CD14-positive monocyte (primary cell): Measurements from ENCODE around the gene THSD4. TPM values are rescaled to one million over a fixed set of nuclear protein-coding genes. Genes with fewer than 3 reads are reported as not detected.

Experiments used
- DNase-seq, 3 donors: peaks; one replicate each; pipeline ENCODE4 v3.0.0-alpha.2; 2011 to 2022
- H2AFZ ChIP-seq: 2 replicates; pipeline ENCODE4 v1.6.0; 2012; ENCODE audit warnings: mild to moderate bottlenecking, low read depth, low read length, inconsistent platforms; ENCODE audit not compliant: insufficient read depth, poor library complexity, severe bottlenecking
- H3K27ac ChIP-seq, 2 donors: 1 replicate in 1 of 2; 2 replicates in 1 of 2; pipeline ENCODE4 v1.5.1; 2012 to 2013; ENCODE audit warnings: low read length in 2 of 2, control low read depth in 1 of 2, inconsistent platforms in 1 of 2, low read depth in 1 of 2, mild to moderate bottlenecking in 1 of 2
- H3K27me3 ChIP-seq, 2 donors: one replicate each; pipeline versions ENCODE4 v1.6.0 to v1.6.1; 2011 to 2013; ENCODE audit warnings: low read length in 2 of 2; ENCODE audit not compliant: control insufficient read depth in 2 of 2, insufficient read depth in 2 of 2
- H3K36me3 ChIP-seq, 2 donors: replicated peaks in 1 of 2; 1 replicate in 1 of 2; 2 replicates in 1 of 2; pipeline versions ENCODE4 v1.5.1 to v1.6.1; 2012 to 2013; ENCODE audit warnings: low read length in 2 of 2, control low read depth in 1 of 2, inconsistent platforms in 1 of 2, mild to moderate bottlenecking in 1 of 2; ENCODE audit not compliant: insufficient read depth in 2 of 2, control insufficient read depth in 1 of 2
- H3K4me1 ChIP-seq, 2 donors: 1 replicate in 1 of 2; 2 replicates in 1 of 2; pipeline versions ENCODE4 v1.5.1 to v1.6.1; 2012 to 2013; ENCODE audit warnings: low read length in 2 of 2, control low read depth in 1 of 2, inconsistent platforms in 1 of 2, mild to moderate bottlenecking in 1 of 2, moderate library complexity in 1 of 2; ENCODE audit not compliant: insufficient read depth in 2 of 2, control insufficient read depth in 1 of 2
- H3K4me2 ChIP-seq: replicated peaks from 2 replicates; pipeline ENCODE3; 2012; ENCODE audit warnings: low read length, moderate library complexity, mild to moderate bottlenecking; ENCODE audit not compliant: poor library complexity, severe bottlenecking; ENCODE audit errors: extremely low read depth
- H3K4me3 ChIP-seq, 3 experiments: fragments of 200-600 bp in 1 of 3; sonication (generic) in 1 of 3; replicated peaks in 1 of 3; 1 replicate in 2 of 3; 2 replicates in 1 of 3; pipeline ENCODE4 v1.5.1; 2011 to 2013; ENCODE audit warnings: low read length in 3 of 3, mild to moderate bottlenecking in 3 of 3, control low read depth in 2 of 3, low read depth in 2 of 3, inconsistent platforms in 1 of 3, moderate library complexity in 1 of 3
- H3K79me2 ChIP-seq: 2 replicates; pipeline ENCODE4 v1.6.0; 2012; ENCODE audit warnings: mild to moderate bottlenecking, control low read depth, inconsistent platforms, low read length, moderate library complexity; ENCODE audit not compliant: insufficient read depth
- H3K9ac ChIP-seq: 2 replicates; pipeline ENCODE4 v1.6.0; 2017; ENCODE audit warnings: low read length, mild to moderate bottlenecking; ENCODE audit not compliant: insufficient read depth, poor library complexity, severe bottlenecking
- H3K9me3 ChIP-seq, 2 donors: replicated peaks in 1 of 2; 1 replicate in 1 of 2; 2 replicates in 1 of 2; pipeline versions ENCODE4 v1.5.1 to v1.6.1; 2012 to 2013; ENCODE audit warnings: low read length in 2 of 2, control low read depth in 1 of 2; ENCODE audit not compliant: control insufficient read depth in 1 of 2, insufficient read depth in 1 of 2
- H4K20me1 ChIP-seq: 2 replicates; pipeline ENCODE4 v1.6.0; 2012; ENCODE audit warnings: mild to moderate bottlenecking, low read length, control low read depth, moderate library complexity; ENCODE audit not compliant: insufficient read depth
- H3K27ac Mint-ChIP-seq, 7 donors: one replicate each; pipeline ENCODE4 v1.8.0; 2020; ENCODE audit warnings: mild to moderate bottlenecking in 7 of 7, mixed read lengths in 7 of 7, moderate library complexity in 6 of 7, inconsistent platforms in 2 of 7
- H3K27me3 Mint-ChIP-seq, 3 donors: one replicate each; pipeline ENCODE4 v1.8.0; 2021 to 2022; ENCODE audit warnings: low read depth in 3 of 3, mild to moderate bottlenecking in 3 of 3, mixed read lengths in 3 of 3, moderate library complexity in 3 of 3, inconsistent platforms in 1 of 3
- H3K36me3 Mint-ChIP-seq, 2 donors: one replicate each; pipeline ENCODE4 v1.8.0; 2020; ENCODE audit warnings: mixed read lengths in 2 of 2, inconsistent platforms in 1 of 2, mild to moderate bottlenecking in 1 of 2
- H3K4me1 Mint-ChIP-seq: one replicate; pipeline ENCODE4 v1.8.0; 2020; ENCODE audit warnings: mild to moderate bottlenecking, mixed read lengths
- H3K4me3 Mint-ChIP-seq, 2 donors: one replicate each; pipeline ENCODE4 v1.8.0; 2020; ENCODE audit warnings: mild to moderate bottlenecking in 2 of 2, mixed read lengths in 2 of 2, moderate library complexity in 1 of 2
- H3K9me3 Mint-ChIP-seq, 7 donors: one replicate each; pipeline ENCODE4 v1.8.0; 2020 to 2022; ENCODE audit warnings: mixed read lengths in 7 of 7, mild to moderate bottlenecking in 6 of 7, moderate library complexity in 6 of 7, inconsistent platforms in 2 of 7
- WGBS: methylation state at CpG from one replicate; pipeline ENCODE4 v1.1.5; 2013; ENCODE audit warnings: missing lambda C conversion rate; ENCODE audit not compliant: insufficient coverage; 5-methylcytosine and 5-hydroxymethylcytosine counted together
- intact Hi-C, 2 donors: fragments of 100-400 bp; cut with micrococcal nuclease; formaldehyde crosslinking; loops; one replicate each; pipeline versions ENCODE4 v1.15.0 to v1.15.1; 2023
- polyA plus RNA-seq, 3 donors: library from polyadenylated mRNA; depleted of rRNA in 1 of 3; unstranded in 2 of 3; stranded (reverse) in 1 of 3; fragments of 300-500 nt in 2 of 3; fragments of >200 nt in 1 of 3; fragmentation: Illumina TruSeq in 2 of 3; gene quantifications; 1 replicate in 2 of 3; 2 replicates in 1 of 3; pipeline ENCODE4 v1.2.3, GENCODE V29; 2012 to 2021
- TF ChIP-seq, protein P1 (sequence below): fragments of 200-600 bp; IDR thresholded peaks from one replicate; pipeline ENCODE4 v1.8.0; 2022; ENCODE audit warnings: antibody characterized with exemption, mild to moderate bottlenecking

Gene THSD4
- polyA plus RNA-seq, 3 donors, result not detected

DNA sequence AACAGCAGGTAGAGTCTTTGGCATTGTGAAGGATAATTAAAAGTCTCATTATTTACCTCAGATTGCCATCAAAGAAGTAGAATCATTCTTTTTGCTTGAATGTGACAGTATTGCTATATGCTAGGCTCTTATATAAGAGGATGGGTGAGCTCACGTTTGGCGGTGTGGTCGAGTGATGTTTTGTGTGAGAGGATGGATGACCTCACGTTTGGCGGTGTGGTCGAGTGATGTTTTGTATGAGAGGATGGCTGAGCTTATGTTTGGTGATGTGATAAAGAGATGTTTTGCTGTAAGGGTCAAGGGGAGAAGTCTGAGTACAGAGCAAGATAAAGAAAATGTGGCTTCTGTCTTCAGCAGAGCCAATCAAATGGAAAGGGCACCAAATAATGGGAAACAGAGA lies 395.5 kb downstream of the THSD4 start:
- Histone ChIP-seq H3K4me2 (no peak overlapping the region), H4K20me1 (no peaks in the 10 kb centered on the region), H3K9ac (no peak overlapping the region), H3K4me1 (no peaks in the 10 kb centered on the region), H3K4me3 (no peak overlapping the region), H3K79me2 (no peaks in the 10 kb centered on the region), H3K27me3 (peaks cover 0 to 5% of the 10 kb centered on the region in 2 donors), H3K27ac (no peak overlapping the region), H3K36me3 (no peaks in the 10 kb centered on the region), H2AFZ (no peak overlapping the region), H3K9me3 (no peaks in the 10 kb centered on the region)
- Mint-ChIP-seq H3K4me1 (no peaks in the 10 kb centered on the region), H3K9me3 (peaks cover 0 to 2% (median 0%) of the 10 kb centered on the region in 7 donors), H3K36me3 (no peaks in the 10 kb centered on the region), H3K27me3 (peaks cover 0 to 6% (median 0%) of the 10 kb centered on the region in 3 donors), H3K27ac (no peak overlapping the region), H3K4me3 (no peak overlapping the region)
- WGBS, result 76% methylated on average over 6 of the region's 6 CpGs
- TF ChIP-seq, protein P1, sequence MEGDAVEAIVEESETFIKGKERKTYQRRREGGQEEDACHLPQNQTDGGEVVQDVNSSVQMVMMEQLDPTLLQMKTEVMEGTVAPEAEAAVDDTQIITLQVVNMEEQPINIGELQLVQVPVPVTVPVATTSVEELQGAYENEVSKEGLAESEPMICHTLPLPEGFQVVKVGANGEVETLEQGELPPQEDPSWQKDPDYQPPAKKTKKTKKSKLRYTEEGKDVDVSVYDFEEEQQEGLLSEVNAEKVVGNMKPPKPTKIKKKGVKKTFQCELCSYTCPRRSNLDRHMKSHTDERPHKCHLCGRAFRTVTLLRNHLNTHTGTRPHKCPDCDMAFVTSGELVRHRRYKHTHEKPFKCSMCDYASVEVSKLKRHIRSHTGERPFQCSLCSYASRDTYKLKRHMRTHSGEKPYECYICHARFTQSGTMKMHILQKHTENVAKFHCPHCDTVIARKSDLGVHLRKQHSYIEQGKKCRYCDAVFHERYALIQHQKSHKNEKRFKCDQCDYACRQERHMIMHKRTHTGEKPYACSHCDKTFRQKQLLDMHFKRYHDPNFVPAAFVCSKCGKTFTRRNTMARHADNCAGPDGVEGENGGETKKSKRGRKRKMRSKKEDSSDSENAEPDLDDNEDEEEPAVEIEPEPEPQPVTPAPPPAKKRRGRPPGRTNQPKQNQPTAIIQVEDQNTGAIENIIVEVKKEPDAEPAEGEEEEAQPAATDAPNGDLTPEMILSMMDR, result no peak
- intact Hi-C loops, result no loop called here
- DNase-seq, result no peak

DNA sequence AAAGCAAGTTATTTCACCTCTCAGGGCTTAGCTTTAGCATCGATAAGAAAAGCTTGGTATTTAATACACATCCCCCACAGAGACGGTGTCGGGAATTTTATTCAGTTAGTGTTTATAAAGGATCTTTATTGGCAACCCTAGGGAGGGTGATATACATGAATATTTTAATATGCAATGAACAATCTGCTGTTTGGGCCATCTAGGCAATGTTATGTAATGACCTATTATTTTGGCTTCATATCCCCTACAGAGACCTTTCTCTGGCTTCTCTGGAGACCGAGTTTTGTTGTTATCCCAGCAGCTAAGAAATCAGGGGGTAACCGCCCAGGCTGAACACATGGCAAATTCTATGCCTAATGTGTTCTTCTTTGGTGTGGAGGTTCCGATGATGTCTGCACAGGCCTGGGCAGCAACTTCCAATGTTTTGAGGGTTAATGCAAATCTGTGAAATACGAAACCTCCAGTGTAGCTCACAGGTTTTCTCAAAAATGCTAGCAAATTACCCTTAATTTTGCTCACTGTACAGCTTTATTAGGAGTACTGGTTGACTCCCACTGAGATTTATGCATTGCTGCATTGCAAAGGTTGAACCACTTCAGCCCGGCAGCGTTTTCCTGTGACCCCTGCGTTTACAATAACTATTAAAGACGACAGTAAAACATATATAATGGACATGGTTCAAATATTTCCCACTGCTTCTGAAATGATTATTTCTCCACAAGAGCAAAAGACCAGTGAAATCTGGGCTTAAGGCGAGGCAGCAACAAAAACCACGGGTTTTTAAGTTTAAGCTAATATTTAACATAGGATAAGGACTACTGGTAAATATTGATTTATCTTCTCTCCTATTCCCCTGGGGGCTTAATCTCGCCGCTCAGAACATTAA lies 396.8 kb downstream of the THSD4 start:
- Histone ChIP-seq H3K27me3 (peaks cover 0 to 5% of the 10 kb centered on the region in 2 donors), H3K79me2 (no peaks in the 10 kb centered on the region), H3K36me3 (no peaks in the 10 kb centered on the region), H3K4me3 (no peak overlapping the region), H3K9me3 (no peaks in the 10 kb centered on the region), H4K20me1 (no peaks in the 10 kb centered on the region), H3K4me1 (no peaks in the 10 kb centered on the region), H3K9ac (no peak overlapping the region), H2AFZ (no peak overlapping the region), H3K27ac (no peak overlapping the region), H3K4me2 (no peak overlapping the region)
- Mint-ChIP-seq H3K27ac (no peak overlapping the region), H3K4me3 (no peak overlapping the region), H3K36me3 (no peaks in the 10 kb centered on the region), H3K9me3 (peaks cover 0 to 2% (median 0%) of the 10 kb centered on the region in 7 donors), H3K4me1 (no peaks in the 10 kb centered on the region), H3K27me3 (peaks cover 0 to 12% (median 0%) of the 10 kb centered on the region in 3 donors)
- intact Hi-C loops, result no loop called here
- WGBS, result 0% methylated on average over 1 of the region's 15 CpGs
- TF ChIP-seq, protein P1, result no peak
- no peak for DNase-seq
